GM18505 (cell line): ENCODE data around the gene IDUA.
"Not testable (repeated sequence)": the region's sequence is repeated elsewhere in the genome, so short reads cannot be mapped to it uniquely, and the experiment has no call there.

Experiments
- ATAC-seq: cut with Tn5 transposase; IDR thresholded peaks from one replicate; pipeline ENCODE4 v1.9.1; 2021; ENCODE audit not compliant: unreplicated experiment
- POLR2A ChIP-seq: IDR thresholded peaks from 4 replicates; pipeline ENCODE4 v1.6.1; 2011; ENCODE audit warnings: borderline replicate concordance; ENCODE audit not compliant: insufficient read depth, insufficient read length; ENCODE audit errors: extremely low read depth

The IDUA gene

GRCh38 chr4:992297-993110 is 5.7 kb downstream of the IDUA start:
- no peak for TF ChIP-seq POLR2A
- ATAC-seq: no peak

- no peak for TF ChIP-seq POLR2A
- ATAC-seq: no peak
These were observed 6.5 kb downstream of the IDUA start, which contains the start of gene SLC26A1 for GRCh38 chr4:993111-994029. Gene SLC26A1 (minus strand): TSS chr4:993404. CDS start chr4:991703, 1,701 bp downstream.

- no peak for ATAC-seq
- no peak for TF ChIP-seq POLR2A
These were observed 8.6 kb downstream of the IDUA start for GRCh38 chr4:995311-996026.

- no peak for TF ChIP-seq POLR2A
- no peak for ATAC-seq
These were observed 9.5 kb downstream of the IDUA start for GRCh38 chr4:996030-996996.

GRCh38 chr4:996997-997374 is 10.1 kb downstream of the IDUA start:
- no peak for TF ChIP-seq POLR2A
- no peak for ATAC-seq

GRCh38 chr4:997375-998071 is 10.7 kb downstream of the IDUA start:
- ATAC-seq: no peak
- no peak for TF ChIP-seq POLR2A

- no peak for ATAC-seq
- no peak for TF ChIP-seq POLR2A
These were observed 11.3 kb downstream of the IDUA start for GRCh38 chr4:998096-998691.

- ATAC-seq: not testable (repeated sequence)
These were observed 12.5 kb downstream of the IDUA start for GRCh38 chr4:999240-999863.

- ATAC-seq: no peak
These were observed 13.1 kb downstream of the IDUA start for GRCh38 chr4:999882-1000425.

GRCh38 chr4:1000686-1001260 is 13.9 kb downstream of the IDUA start:
- TF ChIP-seq POLR2A: no peak
- no peak for ATAC-seq

More at GRCh38 chr4:999882-1000425, 13.1 kb downstream of the IDUA start:
- no peak for TF ChIP-seq POLR2A

- TF ChIP-seq POLR2A: no peak
- ATAC-seq: no peak
These were observed 14.8 kb downstream of the IDUA start for GRCh38 chr4:1001561-1002130.
